Testis (tissue), 3 donors: Measurements from ENCODE around the gene SLC36A1. TPM values are rescaled to one million over a fixed set of nuclear protein-coding genes. Genes with fewer than 3 reads are reported as not detected.

Experiments
- DNase-seq: peaks from one replicate; pipeline ENCODE4 v3.0.0-alpha.2; 2019
- H3K27ac ChIP-seq, 2 donors: fragments of 200-600 bp; sonication (generic); one replicate each; pipeline ENCODE4 v1.5.1; 2019
- H3K27me3 ChIP-seq: fragments of 200-600 bp; sonication (generic); one replicate; pipeline ENCODE4 v1.5.1; 2019
- H3K36me3 ChIP-seq: fragments of 200-600 bp; sonication (generic); one replicate; pipeline ENCODE4 v1.5.1; 2017; ENCODE audit warnings: low read depth; ENCODE audit errors: missing control alignments
- H3K4me1 ChIP-seq: fragments of 200-600 bp; sonication (generic); one replicate; pipeline ENCODE4 v1.5.1; 2019
- H3K4me3 ChIP-seq, 2 donors: fragments of 200-600 bp; sonication (generic); one replicate each; pipeline ENCODE4 v1.5.1; 2017 to 2019
- H3K9me3 ChIP-seq: fragments of 200-600 bp; sonication (generic); one replicate; pipeline ENCODE4 v1.5.1; 2017
- CTCF ChIP-seq, 3 experiments: fragments of 450-650 bp in 2 of 3; fragments of 200-600 bp in 1 of 3; sonication (generic) in 1 of 3; IDR thresholded peaks; one replicate each; pipeline ENCODE4 v1.5.1; 2016 to 2019; ENCODE audit warnings: antibody characterized with exemption in 3 of 3, mild to moderate bottlenecking in 2 of 3, moderate library complexity in 1 of 3
- POLR2A ChIP-seq: fragments of 450-650 bp; IDR thresholded peaks from one replicate; pipeline ENCODE4 v1.6.1; 2017; ENCODE audit warnings: antibody characterized with exemption, mild to moderate bottlenecking, moderate library complexity
- WGBS, 2 donors: methylation state at CpG; one replicate each; pipeline ENCODE4 v1.1.5; 2018; 5-methylcytosine and 5-hydroxymethylcytosine counted together
- intact Hi-C: fragments of 100-400 bp; cut with DNase I; formaldehyde crosslinking; loops from one replicate; pipeline ENCODE4 v1.15.1; 2023; ENCODE audit warnings: low total_unique reads
- polyA plus RNA-seq: library from polyadenylated mRNA; stranded (reverse); fragments of 350-450 nt; fragmentation: Illumina TruSeq; extraction: RNeasy Lipid Tissue Mini Kit (QIAGEN cat#74804); gene quantifications from one replicate; pipeline ENCODE4 v1.2.3, GENCODE V29; 2014; ENCODE audit warnings: low read depth, low replicate concordance; ENCODE audit not compliant: insufficient read depth
- total RNA-seq, 2 donors: library from RNA; depleted of rRNA; stranded (reverse); fragments of >200 nt; gene quantifications; one replicate each; pipeline ENCODE4 v1.2.3, GENCODE V29; 2016

The SLC36A1 gene
- total and polyA plus RNA-seq, 3 donors from 2014 or later, result 31.2 to 33.4 (median 31.3) TPM

- intact Hi-C loops, result no loop called here
- H3K9me3 ChIP-seq, result no peaks in the 10 kb centered on the region
- no peak for TF ChIP-seq CTCF (IDR thresholded peaks at IDR 0.05)
- TF ChIP-seq POLR2A, result no peak
- no peak overlapping the region for H3K4me3 ChIP-seq
- DNase-seq, result no peak
- H3K27me3 ChIP-seq, result no peaks in the 10 kb centered on the region
- H3K4me1 ChIP-seq, result no peaks in the 10 kb centered on the region
- no peaks in the 10 kb centered on the region for H3K36me3 ChIP-seq
- WGBS, 2 donors, result 88 to 94% methylated on average over 1 of the region's 1 CpG
- H3K27ac ChIP-seq, result no peak overlapping the region
Measured at GRCh38 chr5:151471276-151471675, 23.9 kb downstream of the SLC36A1 start.

GRCh38 chr5:151474799-151475198 is 27.4 kb downstream of the SLC36A1 start:
- 79 to 85% methylated on average over 6 of the region's 6 CpGs for WGBS, 2 donors
- TF ChIP-seq POLR2A (no peak), CTCF (IDR thresholded peaks at IDR 0.05) (no peak)
- no peak overlapping the region for H3K4me3 ChIP-seq
- H3K27me3 ChIP-seq, result no peaks in the 10 kb centered on the region
- intact Hi-C loops, result no loop called here
- H3K9me3 ChIP-seq, result no peaks in the 10 kb centered on the region
- no peak overlapping the region for H3K27ac ChIP-seq
- H3K4me1 ChIP-seq, result no peaks in the 10 kb centered on the region
- no peaks in the 10 kb centered on the region for H3K36me3 ChIP-seq
- no peak for DNase-seq

- WGBS, 2 donors, result 68 to 73% methylated on average over 2 of the region's 2 CpGs
- Histone ChIP-seq H3K36me3 (no peaks in the 10 kb centered on the region), H3K4me3 (no peak overlapping the region), H3K27me3 (no peaks in the 10 kb centered on the region), H3K4me1 (no peaks in the 10 kb centered on the region), H3K27ac (no peak overlapping the region), H3K9me3 (no peaks in the 10 kb centered on the region)
- DNase-seq, result no peak
- no peak for TF ChIP-seq POLR2A
- no peak for TF ChIP-seq CTCF (IDR thresholded peaks at IDR 0.05)
- intact Hi-C loops, result no loop called here
Measured at GRCh38 chr5:151475388-151475787, 28.0 kb downstream of the SLC36A1 start.

- no peak for TF ChIP-seq CTCF (IDR thresholded peaks at IDR 0.05)
Measured at GRCh38 chr5:151476016-151476415, 28.6 kb downstream of the SLC36A1 start.

GRCh38 chr5:151477101-151477500 is 29.7 kb downstream of the SLC36A1 start:
- no peak overlapping the region for H3K4me3 ChIP-seq
- no peaks in the 10 kb centered on the region for H3K36me3 ChIP-seq
- no peak overlapping the region for H3K27ac ChIP-seq
- no peaks in the 10 kb centered on the region for H3K9me3 ChIP-seq
- TF ChIP-seq CTCF (IDR thresholded peaks at IDR 0.05) (no peak), POLR2A (no peak)
- intact Hi-C loops, result no loop called here
- WGBS, 2 donors, result 89 to 96% methylated on average over 4 of the region's 4 CpGs
- DNase-seq, result no peak
- no peaks in the 10 kb centered on the region for H3K27me3 ChIP-seq
- H3K4me1 ChIP-seq, result peaks cover 6% of the 10 kb centered on the region

More at GRCh38 chr5:151476016-151476415, 28.6 kb downstream of the SLC36A1 start:
- intact Hi-C loops, result no loop called here
- Histone ChIP-seq H3K36me3 (no peaks in the 10 kb centered on the region), H3K4me3 (no peak overlapping the region), H3K4me1 (peaks cover 5% of the 10 kb centered on the region), H3K27me3 (no peaks in the 10 kb centered on the region), H3K27ac (no peak overlapping the region), H3K9me3 (no peaks in the 10 kb centered on the region)
- WGBS, 2 donors, result 94 to 95% methylated on average over 3 of the region's 3 CpGs
- DNase-seq, result no peak
